Measurements from ENCODE around the gene ADCY2.

GRCh38 chr5:7850395-7851239, 454.7 kb downstream of the ADCY2 start, which contains the start of gene CFAP90:
- TF ChIP-seq, protein P1, sequence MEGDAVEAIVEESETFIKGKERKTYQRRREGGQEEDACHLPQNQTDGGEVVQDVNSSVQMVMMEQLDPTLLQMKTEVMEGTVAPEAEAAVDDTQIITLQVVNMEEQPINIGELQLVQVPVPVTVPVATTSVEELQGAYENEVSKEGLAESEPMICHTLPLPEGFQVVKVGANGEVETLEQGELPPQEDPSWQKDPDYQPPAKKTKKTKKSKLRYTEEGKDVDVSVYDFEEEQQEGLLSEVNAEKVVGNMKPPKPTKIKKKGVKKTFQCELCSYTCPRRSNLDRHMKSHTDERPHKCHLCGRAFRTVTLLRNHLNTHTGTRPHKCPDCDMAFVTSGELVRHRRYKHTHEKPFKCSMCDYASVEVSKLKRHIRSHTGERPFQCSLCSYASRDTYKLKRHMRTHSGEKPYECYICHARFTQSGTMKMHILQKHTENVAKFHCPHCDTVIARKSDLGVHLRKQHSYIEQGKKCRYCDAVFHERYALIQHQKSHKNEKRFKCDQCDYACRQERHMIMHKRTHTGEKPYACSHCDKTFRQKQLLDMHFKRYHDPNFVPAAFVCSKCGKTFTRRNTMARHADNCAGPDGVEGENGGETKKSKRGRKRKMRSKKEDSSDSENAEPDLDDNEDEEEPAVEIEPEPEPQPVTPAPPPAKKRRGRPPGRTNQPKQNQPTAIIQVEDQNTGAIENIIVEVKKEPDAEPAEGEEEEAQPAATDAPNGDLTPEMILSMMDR (IDR thresholded peaks at IDR 0.05), result peak in 2 of 6 experiments; percentile 5 to 24
- TF ChIP-seq POLR2A (IDR thresholded peaks at IDR 0.05), result no peak

Data from esophagus squamous epithelium (tissue), 4 donors.